NCI-H2107 treated with DMSO at 0.1 percent for 48 hours (cell line): Measurements from ENCODE around the gene ESPL1.

ENCODE experiments used
- DNase-seq: peaks from one replicate; lab custom pipeline; 2025; ENCODE audit not compliant: unreplicated experiment; lab: John Stamatoyannopoulos, UW

The ESPL1 gene

DNA sequence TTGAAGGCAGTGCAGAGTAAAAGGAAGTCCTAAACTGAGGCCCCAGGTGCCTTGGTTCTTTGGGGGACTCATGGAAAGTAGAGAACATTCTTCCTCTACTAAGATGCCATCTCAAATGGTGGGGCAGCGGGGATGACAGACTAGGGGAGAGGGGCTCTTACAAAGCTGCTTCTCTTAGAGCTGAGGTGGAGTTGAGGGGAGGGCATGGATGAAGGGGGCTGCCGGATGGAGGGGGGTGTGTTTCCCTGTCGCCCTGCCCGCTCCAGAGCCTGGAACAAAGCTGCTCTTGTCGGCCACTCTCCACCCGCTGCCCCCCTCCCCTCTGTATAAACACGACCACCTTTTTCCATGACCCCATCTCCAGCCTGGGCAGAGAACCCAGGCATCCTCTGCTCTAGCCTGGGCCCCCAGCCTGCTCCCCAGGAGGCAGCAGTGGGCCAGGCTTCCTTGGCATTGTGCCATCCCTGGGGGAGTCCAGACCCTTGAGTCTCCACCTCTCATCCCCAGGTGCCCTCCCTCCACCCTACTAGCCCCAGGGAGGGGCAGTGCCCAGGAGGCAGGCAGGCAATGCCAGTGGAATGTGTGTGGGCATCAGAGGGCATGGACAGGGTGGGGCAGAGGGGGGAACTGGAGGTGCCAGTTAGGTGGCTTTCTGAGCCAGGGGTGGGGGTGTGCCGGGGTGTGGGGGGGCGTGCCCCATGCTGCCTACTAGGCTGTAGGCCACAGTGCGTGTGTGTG is 37.8 kb upstream of the ESPL1 start:
- DNase-seq = no peak

GRCh38 chr12:53231671-53231920 is 36.5 kb upstream of the ESPL1 start:
- no peak for DNase-seq

GRCh38 chr12:53231921-53232645 is 36.0 kb upstream of the ESPL1 start, which contains the start of gene RARG:
RARG (minus strand) TSS chr12:53232209; CDS start chr12:53227545, 4,664 bp downstream.
- no peak for DNase-seq

- DNase-seq = peak; percentile 15
These were observed 35.2 kb upstream of the ESPL1 start for GRCh38 chr12:53232646-53233461.

DNA sequence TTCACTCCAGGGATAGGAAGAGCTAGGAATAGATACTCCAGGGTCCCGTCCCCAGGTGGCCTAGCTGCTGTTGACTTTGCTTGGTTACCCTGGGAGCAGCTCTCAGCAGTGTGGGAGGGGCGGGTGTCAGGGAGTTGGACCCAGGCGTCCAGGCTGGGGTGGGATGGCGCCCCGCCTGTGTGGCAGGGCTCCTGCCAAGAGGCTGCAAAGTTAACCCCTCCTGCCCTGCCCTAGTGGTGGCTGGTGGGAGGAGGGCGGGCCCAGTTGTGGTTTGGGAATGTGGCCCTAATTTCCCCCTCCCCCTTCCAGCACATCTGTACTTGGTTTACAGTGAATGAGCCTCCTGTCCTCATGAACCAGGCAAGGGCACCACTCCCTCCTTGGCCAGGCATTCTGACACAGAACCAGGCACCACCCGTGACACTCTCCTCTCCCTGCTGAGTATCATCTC is 34.4 kb upstream of the ESPL1 start:
- no peak for DNase-seq

- DNase-seq = no peak
These were observed 33.7 kb upstream of the ESPL1 start for GRCh38 chr12:53234271-53234914.

DNA sequence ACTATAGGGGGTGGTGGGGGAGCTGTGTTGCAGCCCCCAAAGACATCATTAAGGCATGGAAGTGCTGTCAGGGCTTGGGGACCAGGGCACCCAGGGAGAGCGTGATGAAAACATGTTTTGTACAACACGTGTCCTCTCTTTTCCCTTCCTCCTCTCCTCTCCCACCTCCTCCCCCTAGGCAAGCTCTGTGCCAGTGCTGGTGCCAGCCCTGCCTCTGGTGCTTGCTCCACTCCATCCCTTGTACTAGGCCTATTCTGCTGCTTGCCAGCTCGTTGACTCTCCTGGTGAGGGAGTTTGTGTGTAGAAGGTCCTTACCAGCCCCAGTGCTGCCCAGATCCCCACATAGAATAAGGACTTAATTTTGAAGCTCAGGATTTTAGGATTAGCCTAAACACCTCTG is 32.9 kb upstream of the ESPL1 start:
- DNase-seq = no peak

- DNase-seq = no peak
These were observed 32.2 kb upstream of the ESPL1 start for GRCh38 chr12:53235742-53236442.

DNA sequence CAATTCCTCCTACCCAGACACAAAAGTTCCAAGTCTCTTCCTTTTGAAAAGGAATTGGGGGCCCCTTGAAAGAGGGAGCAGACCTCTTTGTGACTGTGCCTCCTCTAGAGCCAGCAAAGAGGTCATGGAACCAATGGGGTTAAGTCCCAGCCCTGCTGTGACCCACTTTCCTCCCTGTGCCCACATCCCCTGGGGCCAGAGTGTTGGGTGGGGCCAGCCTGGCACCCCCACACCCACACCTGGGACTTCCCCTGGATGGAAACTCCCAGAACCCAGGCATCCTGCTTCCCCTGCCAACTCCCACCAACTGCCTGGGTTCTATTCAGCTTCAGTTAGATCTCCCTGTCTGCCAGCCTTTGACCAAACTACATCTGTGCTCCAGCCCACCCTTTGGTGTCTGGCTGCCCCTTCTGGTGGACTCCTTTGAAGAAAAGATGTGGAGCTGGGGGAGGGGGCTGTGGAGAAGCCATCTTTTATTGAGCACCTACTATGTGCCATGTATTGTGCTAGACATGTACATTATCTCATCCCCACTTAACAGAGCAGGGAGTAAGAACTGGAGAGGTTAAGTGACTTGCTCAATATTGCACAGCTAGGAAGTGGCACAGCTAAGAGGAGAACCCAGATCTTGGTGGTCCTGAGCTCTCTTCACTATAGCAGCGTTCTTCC is 31.5 kb upstream of the ESPL1 start:
- DNase-seq = no peak

DNA sequence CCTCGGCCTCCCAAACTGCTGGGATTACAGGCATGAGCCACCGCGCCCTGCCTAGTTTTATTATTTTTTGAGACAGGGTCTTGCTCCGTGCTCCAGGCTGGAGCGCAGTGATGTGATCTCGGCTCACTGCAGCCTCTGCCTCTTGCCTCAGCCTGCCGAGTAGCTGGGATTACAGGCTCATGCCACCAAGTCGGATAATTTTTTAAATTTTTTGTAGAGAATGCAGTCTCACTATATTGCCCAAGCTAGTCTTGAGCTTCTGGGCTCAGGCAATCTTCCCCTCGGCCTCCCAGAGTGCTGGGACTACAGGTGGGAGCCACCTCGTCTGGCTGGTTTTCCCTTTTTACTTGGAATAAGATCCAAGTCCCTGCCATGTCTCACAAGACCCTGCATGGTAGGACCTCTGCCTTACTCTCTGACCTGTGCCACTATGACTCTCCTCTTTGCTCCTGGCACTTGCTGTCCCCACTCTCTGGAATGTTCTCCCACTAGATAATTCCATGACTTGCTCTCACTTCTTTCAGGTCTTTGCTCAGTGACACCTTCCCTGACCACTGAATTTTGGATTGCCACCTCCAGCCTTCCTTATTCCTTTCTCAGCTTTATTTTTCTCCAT is 28.3 kb upstream of the ESPL1 start:
- DNase-seq = no peak

DNA sequence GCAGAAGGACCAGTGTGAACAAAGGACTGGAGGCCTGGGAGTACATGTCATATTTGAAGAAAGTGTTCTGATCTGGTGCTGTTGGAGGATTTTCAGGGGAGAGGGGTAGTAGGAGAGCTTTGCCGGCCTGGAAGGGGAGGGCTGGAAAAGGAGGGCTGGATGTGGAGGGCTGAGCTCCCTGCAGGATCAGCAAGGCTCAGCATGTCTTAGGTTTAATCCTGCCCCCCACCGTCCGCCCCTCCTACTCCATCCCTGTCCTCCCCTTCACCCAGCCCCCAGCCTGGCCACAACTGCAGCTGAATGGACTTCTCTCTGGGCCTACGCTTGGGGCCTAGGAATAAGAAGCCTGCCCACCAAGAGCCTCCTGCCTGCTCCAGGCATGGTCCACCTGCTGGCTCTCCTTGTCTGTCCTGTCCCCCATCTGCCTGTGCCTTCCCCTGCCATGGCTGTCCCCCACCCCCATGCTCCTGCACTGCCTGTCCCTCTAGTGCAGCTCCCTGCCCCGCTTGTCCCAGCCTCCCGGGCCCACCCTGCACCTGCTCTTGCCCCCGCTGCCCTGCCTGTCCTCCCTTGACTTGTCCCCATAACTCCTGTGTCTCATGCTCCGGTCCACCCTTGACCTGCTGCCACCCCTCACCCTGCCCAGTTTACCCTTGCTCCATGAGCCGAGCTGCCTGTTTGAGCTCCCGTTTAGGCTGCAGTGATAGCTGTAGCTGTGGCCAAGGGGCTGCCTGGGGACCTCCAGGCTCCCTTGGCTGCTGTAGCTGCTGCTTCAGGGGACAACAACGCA is 26.3 kb upstream of the ESPL1 start:
- no peak for DNase-seq

GRCh38 chr12:53244337-53244736 is 23.8 kb upstream of the ESPL1 start:
- DNase-seq = no peak

DNA sequence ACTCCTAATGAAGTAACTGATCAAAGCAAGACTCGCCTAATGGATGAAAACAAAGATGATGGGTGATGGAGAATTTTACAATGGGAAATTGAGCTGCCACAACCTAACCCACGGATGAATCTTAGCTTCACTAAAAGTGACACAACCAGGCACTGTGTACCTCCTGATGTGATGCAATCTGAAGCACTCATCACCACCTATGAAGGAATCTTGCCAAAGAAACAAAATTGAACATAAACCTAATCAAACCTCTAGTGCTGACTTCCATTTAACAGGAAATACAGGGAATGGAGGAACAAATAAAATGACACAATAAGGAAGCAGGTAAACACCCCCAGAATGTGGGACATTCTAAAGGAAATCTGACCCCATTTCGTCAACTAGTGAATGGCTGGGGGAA is 22.8 kb upstream of the ESPL1 start:
- no peak for DNase-seq

GRCh38 chr12:53251477-53252348 is 16.4 kb upstream of the ESPL1 start:
- DNase-seq = peak; percentile 55

GRCh38 chr12:53252349-53252916 is 15.7 kb upstream of the ESPL1 start:
- DNase-seq = no peak

DNA sequence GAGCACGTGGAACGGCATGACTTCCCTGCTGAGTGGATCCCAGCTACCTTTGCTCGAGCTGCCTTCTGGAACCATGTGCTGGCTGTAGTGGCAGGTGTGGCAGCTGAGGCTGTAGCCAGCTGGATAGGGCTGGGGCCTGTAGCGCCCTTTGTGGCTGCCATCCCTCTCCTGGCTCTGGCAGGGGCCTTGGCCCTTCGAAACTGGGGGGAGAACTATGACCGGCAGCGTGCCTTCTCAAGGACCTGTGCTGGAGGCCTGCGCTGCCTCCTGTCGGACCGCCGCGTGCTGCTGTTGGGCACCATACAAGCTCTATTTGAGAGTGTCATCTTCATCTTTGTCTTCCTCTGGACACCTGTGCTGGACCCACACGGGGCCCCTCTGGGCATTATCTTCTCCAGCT is 14.8 kb upstream of the ESPL1 start:
- no peak for DNase-seq

DNA sequence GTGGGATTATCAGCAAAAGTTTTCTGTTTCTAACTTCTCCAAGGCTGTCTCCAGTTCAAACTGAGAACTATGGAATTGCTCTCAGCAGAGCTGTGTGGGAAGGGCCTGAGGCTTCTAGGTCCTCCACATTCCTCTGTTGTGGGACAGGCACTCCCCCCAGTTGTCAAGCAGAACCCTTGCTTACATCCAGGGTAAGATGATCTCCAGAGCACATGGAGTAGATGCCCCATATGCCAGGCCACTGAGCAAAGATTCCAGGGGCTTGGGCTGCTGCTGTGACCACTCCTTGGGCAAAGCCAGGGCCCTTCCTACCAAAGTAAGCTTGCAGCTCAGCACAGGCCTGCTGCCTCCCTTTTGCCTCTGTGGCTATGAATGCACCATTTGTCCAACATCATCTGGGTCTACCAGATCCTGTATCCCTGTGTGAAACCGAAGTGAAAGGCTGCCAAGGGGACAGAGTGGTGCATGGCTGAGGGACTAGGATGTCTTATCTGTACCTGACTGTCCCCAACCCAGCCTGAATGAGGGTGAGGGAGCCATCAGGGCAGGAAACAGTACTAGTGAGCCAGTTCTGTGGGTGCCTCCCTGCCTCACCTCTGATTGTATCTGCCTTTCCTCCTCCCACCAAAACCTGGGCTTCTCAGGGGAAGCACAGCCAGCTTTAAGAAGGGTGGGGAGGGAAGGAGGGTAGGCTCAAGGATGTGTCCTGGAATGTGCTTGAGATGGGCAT is 13.1 kb upstream of the ESPL1 start:
- DNase-seq = no peak
